Measurements from ENCODE around the gene TNFRSF21.

- TF ChIP-seq, protein P1, sequence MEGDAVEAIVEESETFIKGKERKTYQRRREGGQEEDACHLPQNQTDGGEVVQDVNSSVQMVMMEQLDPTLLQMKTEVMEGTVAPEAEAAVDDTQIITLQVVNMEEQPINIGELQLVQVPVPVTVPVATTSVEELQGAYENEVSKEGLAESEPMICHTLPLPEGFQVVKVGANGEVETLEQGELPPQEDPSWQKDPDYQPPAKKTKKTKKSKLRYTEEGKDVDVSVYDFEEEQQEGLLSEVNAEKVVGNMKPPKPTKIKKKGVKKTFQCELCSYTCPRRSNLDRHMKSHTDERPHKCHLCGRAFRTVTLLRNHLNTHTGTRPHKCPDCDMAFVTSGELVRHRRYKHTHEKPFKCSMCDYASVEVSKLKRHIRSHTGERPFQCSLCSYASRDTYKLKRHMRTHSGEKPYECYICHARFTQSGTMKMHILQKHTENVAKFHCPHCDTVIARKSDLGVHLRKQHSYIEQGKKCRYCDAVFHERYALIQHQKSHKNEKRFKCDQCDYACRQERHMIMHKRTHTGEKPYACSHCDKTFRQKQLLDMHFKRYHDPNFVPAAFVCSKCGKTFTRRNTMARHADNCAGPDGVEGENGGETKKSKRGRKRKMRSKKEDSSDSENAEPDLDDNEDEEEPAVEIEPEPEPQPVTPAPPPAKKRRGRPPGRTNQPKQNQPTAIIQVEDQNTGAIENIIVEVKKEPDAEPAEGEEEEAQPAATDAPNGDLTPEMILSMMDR (optimal IDR thresholded peaks at IDR 0.05 in 1 of 3, IDR thresholded peaks at IDR 0.05 in 1 of 3, conservative IDR thresholded peaks at IDR 0.05 in 1 of 3; ENCODE audit: extremely low read depth in 1 of 3, insufficient read depth in 2 of 3, low read length in 3 of 3) = no peak
- no peak for TF ChIP-seq EZH2 (IDR thresholded peaks at IDR 0.05; ENCODE audit: low read length)
These were observed 48.5 kb downstream of the TNFRSF21 start for GRCh38 chr6:47261191-47261590.
